Neuronal stem cell (in vitro differentiated cells): ENCODE measurements around the gene HCN1.

Experiments
- DNase-seq: peaks from one replicate; pipeline ENCODE4 v3.0.0-alpha.2; 2013; ENCODE audit warnings: low spot score
- H2AFZ ChIP-seq: one replicate; pipeline ENCODE4 v1.6.1; 2013; ENCODE audit warnings: mild to moderate bottlenecking, low read length, inconsistent platforms
- H2AK5ac ChIP-seq: 2 replicates; pipeline ENCODE4 v1.6.1; 2013; ENCODE audit warnings: low read depth, mild to moderate bottlenecking, inconsistent platforms, low read length, moderate library complexity, mixed read lengths
- H2BK120ac ChIP-seq: 2 replicates; pipeline ENCODE4 v1.6.1; 2013; ENCODE audit warnings: low read depth, mild to moderate bottlenecking, inconsistent platforms, low read length, moderate library complexity, mixed read lengths
- H2BK12ac ChIP-seq: one replicate; pipeline ENCODE4 v1.6.1; 2013; ENCODE audit warnings: low read length, inconsistent platforms
- H2BK15ac ChIP-seq: 2 replicates; pipeline ENCODE4 v1.6.1; 2013; ENCODE audit warnings: mild to moderate bottlenecking, low read length, inconsistent platforms, mixed read lengths
- H2BK5ac ChIP-seq: one replicate; pipeline ENCODE4 v1.6.1; 2013; ENCODE audit warnings: inconsistent platforms, mild to moderate bottlenecking, low read length, moderate library complexity
- H3K14ac ChIP-seq: one replicate; pipeline ENCODE4 v1.6.1; 2013; ENCODE audit warnings: low read length, inconsistent platforms
- H3K18ac ChIP-seq: 2 replicates; pipeline ENCODE4 v1.6.1; 2013; ENCODE audit warnings: low read length, inconsistent platforms
- H3K23ac ChIP-seq: 2 replicates; pipeline ENCODE4 v1.6.1; 2013; ENCODE audit warnings: low read depth, mild to moderate bottlenecking, mixed read lengths, low read length, inconsistent platforms; ENCODE audit not compliant: poor library complexity
- H3K27ac ChIP-seq: replicated peaks from 3 replicates; pipeline ENCODE4 v1.5.1; 2013; ENCODE audit warnings: low read length, inconsistent platforms
- H3K27me3 ChIP-seq, 3 experiments: 2 replicates each; pipeline ENCODE4 v1.6.1; 2013; ENCODE audit warnings: low read length in 3 of 3, mild to moderate bottlenecking in 2 of 3, inconsistent platforms in 1 of 3, low read depth in 1 of 3, mixed read lengths in 1 of 3, moderate library complexity in 1 of 3; ENCODE audit not compliant: control insufficient read depth in 3 of 3, insufficient read depth in 3 of 3
- H3K36me3 ChIP-seq, 2 donors: replicated peaks in 1 of 2; 2 replicates each; pipeline ENCODE4 v1.6.1; 2013; ENCODE audit warnings: low read length in 2 of 2; ENCODE audit not compliant: control insufficient read depth in 2 of 2, insufficient read depth in 2 of 2
- H3K4ac ChIP-seq: 2 replicates; pipeline ENCODE4 v1.6.1; 2013; ENCODE audit warnings: inconsistent platforms, mild to moderate bottlenecking, low read length, moderate library complexity
- H3K4me1 ChIP-seq, 2 donors: 1 replicate in 1 of 2; 2 replicates in 1 of 2; pipeline ENCODE4 v1.6.1; 2013; ENCODE audit warnings: low read length in 2 of 2, low read depth in 1 of 2; ENCODE audit not compliant: control insufficient read depth in 2 of 2, insufficient read depth in 1 of 2
- H3K4me2 ChIP-seq: one replicate; pipeline ENCODE4 v1.6.1; 2013; ENCODE audit warnings: mild to moderate bottlenecking, low read length, inconsistent platforms; ENCODE audit not compliant: insufficient read depth, poor library complexity, severe bottlenecking
- H3K4me3 ChIP-seq, 2 donors: 2 replicates each; pipeline ENCODE4 v1.5.1; 2013; ENCODE audit warnings: low read length in 2 of 2, mild to moderate bottlenecking in 2 of 2, inconsistent platforms in 1 of 2, moderate library complexity in 1 of 2
- H3K79me1 ChIP-seq: one replicate; pipeline ENCODE4 v1.6.1; 2013; ENCODE audit warnings: low read depth, mild to moderate bottlenecking, inconsistent platforms, low read length, moderate library complexity
- H3K9ac ChIP-seq: one replicate; pipeline ENCODE4 v1.6.1; 2013; ENCODE audit warnings: mild to moderate bottlenecking, low read depth, low read length, inconsistent platforms; ENCODE audit not compliant: poor library complexity
- H3K9me3 ChIP-seq, 2 donors: replicated peaks in 1 of 2; 2 replicates each; pipeline versions ENCODE3 to v1.6.1; 2013; ENCODE audit warnings: low read length in 2 of 2, mild to moderate bottlenecking in 2 of 2, inconsistent platforms in 1 of 2, low read depth in 1 of 2, mixed read lengths in 1 of 2, moderate library complexity in 1 of 2; ENCODE audit not compliant: control insufficient read depth in 2 of 2, insufficient read depth in 1 of 2
- H4K8ac ChIP-seq: one replicate; pipeline ENCODE4 v1.6.1; 2013; ENCODE audit warnings: low read depth, mild to moderate bottlenecking, inconsistent platforms, low read length, moderate library complexity
- H4K91ac ChIP-seq: one replicate; pipeline ENCODE4 v1.6.1; 2013; ENCODE audit warnings: low read length, low read depth, mild to moderate bottlenecking, inconsistent platforms; ENCODE audit not compliant: poor library complexity
- WGBS, 2 donors: extraction: QIAGEN DNeasy Blood & Tissue Kit; methylation state at CpG; one replicate each; pipeline ENCODE4 v1.1.7; 2013; ENCODE audit warnings: missing lambda C conversion rate in 2 of 2, mixed read lengths in 1 of 2; ENCODE audit not compliant: insufficient read length in 2 of 2, insufficient replicate concordance in 1 of 2; ENCODE audit errors: extremely low coverage in 2 of 2; 5-methylcytosine and 5-hydroxymethylcytosine counted together

Gene HCN1

DNA sequence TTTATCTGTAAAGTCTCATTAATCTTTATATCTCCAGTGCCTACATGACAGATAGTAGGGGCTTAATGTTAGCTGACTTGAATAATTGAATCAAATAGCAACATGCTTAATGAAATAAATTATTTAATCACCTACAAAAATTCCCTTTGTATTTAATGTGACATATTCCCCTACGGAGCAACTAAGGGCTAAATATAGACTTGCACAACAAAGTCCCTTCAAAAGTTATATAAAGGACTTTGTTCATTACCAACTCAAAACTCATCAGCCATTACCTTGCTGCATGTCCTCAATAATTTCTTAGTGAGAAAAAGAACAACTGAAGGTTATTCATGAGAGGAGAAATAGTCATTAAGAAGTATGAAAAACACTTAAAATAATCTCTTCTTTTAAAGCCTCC is 424.6 kb downstream of the HCN1 start:
- H3K4ac ChIP-seq = no peak overlapping the region

DNA sequence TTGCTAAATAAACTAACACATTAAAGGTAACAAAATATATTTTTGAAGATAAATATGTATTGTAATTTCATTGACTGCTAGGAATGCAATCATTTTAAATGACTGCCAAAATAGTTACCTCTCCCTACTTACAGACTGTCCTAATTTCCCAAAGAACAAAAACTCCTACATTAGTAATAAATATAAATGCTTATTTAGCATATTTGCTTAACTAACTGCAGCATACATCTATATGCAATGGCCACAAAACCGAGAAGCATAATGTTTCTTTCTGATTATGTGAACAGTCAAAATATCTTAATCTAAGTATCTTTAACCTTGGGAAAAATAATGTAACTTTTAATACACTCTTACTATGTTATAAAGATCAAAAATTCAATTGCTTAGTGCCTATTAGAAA is 431.7 kb downstream of the HCN1 start:
- Histone ChIP-seq H2BK120ac (no peak overlapping the region), H2BK15ac (no peak overlapping the region), H3K4ac (no peak overlapping the region), H3K36me3 (no peaks in the 10 kb centered on the region), H4K8ac (no peak overlapping the region), H3K23ac (no peak overlapping the region), H3K18ac (no peak overlapping the region), H3K4me2 (no peak overlapping the region), H3K79me1 (no peaks in the 10 kb centered on the region), H2BK12ac (no peak overlapping the region), H3K9me3 (no peaks in the 10 kb centered on the region), H3K9ac (no peak overlapping the region), H3K14ac (no peak overlapping the region), H2AFZ (no peak overlapping the region), H3K27me3 (no peaks in the 10 kb centered on the region), H3K4me3 (no peak overlapping the region), H4K91ac (no peak overlapping the region), H3K27ac (no peak overlapping the region), H2AK5ac (no peak overlapping the region), H3K4me1 (peaks cover 0 to 2% of the 10 kb centered on the region in 2 donors), H2BK5ac (no peak overlapping the region)
- WGBS, 2 donors = no CpG with 5 or more reads among the region's 1 CpG
- no peak for DNase-seq

More for the DNA sequence above, 424.6 kb downstream of the HCN1 start:
- no peak overlapping the region for H2BK12ac ChIP-seq
- no peaks in the 10 kb centered on the region for H3K9me3 ChIP-seq
- H3K4me1 ChIP-seq = no peaks in the 10 kb centered on the region
- no peak overlapping the region for H3K14ac ChIP-seq
- H3K23ac ChIP-seq = no peak overlapping the region
- no CpG with 5 or more reads among the region's 1 CpG for WGBS, 2 donors
- no peak overlapping the region for H4K91ac ChIP-seq
- no peak overlapping the region for H3K4me2 ChIP-seq
- H3K36me3 ChIP-seq = no peaks in the 10 kb centered on the region
- H3K18ac ChIP-seq = no peak overlapping the region
- H3K27ac ChIP-seq = no peak overlapping the region
- H2BK5ac ChIP-seq = no peak overlapping the region
- no peak overlapping the region for H2BK120ac ChIP-seq
- H4K8ac ChIP-seq = no peak overlapping the region
- no peak overlapping the region for H2BK15ac ChIP-seq
- H2AFZ ChIP-seq = no peak overlapping the region
- no peak overlapping the region for H2AK5ac ChIP-seq
- no peaks in the 10 kb centered on the region for H3K27me3 ChIP-seq
- no peak overlapping the region for H3K4me3 ChIP-seq
- DNase-seq = no peak
- H3K79me1 ChIP-seq = no peaks in the 10 kb centered on the region
- H3K9ac ChIP-seq = no peak overlapping the region

DNA sequence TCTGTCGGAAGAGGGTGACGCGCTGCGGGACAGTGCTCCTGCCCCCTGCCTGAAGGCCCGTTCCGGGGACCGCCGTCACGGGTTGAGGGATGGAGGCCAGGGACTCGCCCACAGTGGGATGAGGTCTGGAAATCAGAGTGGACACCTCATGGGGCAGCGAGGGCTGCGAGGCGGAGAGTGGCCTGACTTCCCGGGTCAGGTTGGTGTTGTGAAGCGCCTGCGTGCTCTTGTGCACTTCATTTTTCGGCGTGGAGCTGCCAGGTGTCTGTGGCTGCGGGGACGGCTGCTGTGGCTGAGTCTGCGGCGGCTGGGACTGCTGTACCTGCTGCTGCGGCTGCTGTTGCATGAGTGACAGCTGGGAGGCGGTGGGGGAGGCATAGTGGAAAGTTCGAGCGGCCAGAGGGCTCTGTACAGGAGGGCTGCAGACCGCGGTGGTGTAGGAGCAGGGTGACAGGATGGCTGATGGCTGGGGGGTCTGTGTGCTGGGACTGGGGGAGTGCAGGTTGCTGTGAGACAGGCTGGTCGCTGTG is 434.1 kb downstream of the HCN1 start:
- Histone ChIP-seq H3K4ac (no peak overlapping the region), H3K79me1 (no peaks in the 10 kb centered on the region), H2AK5ac (no peak overlapping the region), H2BK12ac (peak overlapping the region; percentile 94), H2BK120ac (no peak overlapping the region), H2AFZ (no peak overlapping the region), H3K14ac (peak overlapping the region; percentile 63), H3K27me3 (no peaks in the 10 kb centered on the region), H2BK15ac (peak overlapping the region; percentile 2), H3K4me2 (no peak overlapping the region), H3K9ac (no peak overlapping the region), H3K36me3 (no peaks in the 10 kb centered on the region), H3K23ac (no peak overlapping the region), H3K18ac (peak overlapping the region; percentile 5), H3K4me1 (peaks cover 0 to 2% of the 10 kb centered on the region in 2 donors), H2BK5ac (no peak overlapping the region), H3K27ac (no peak overlapping the region), H4K8ac (no peak overlapping the region), H3K4me3 (no peak overlapping the region), H3K9me3 (no peaks in the 10 kb centered on the region), H4K91ac (no peak overlapping the region)
- no peak for DNase-seq
- no CpG with 5 or more reads among the region's 29 CpGs for WGBS, 2 donors

DNA sequence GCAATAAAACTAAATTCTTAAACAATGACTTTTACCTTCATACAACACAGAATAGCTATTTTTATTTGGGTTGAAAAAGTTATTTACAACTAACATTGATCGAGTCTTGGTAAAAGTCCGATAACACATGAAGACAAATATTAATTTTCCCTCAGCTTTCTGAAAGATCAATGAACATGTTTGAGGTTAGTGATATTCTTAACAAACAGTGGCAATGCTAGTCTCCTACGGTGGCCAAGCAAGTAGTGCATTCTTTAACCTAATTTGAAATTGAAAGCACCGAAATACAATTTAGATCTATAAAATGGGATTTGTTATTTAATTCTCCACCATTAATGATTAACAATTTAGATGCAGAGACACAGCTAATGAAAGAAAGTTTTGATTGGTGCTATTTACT is 435.1 kb downstream of the HCN1 start:
- Histone ChIP-seq H2BK15ac (no peak overlapping the region), H3K79me1 (no peaks in the 10 kb centered on the region), H3K4me1 (peaks cover 0 to 2% of the 10 kb centered on the region in 2 donors), H3K4ac (no peak overlapping the region), H4K91ac (no peak overlapping the region), H3K27me3 (no peaks in the 10 kb centered on the region), H2BK120ac (no peak overlapping the region), H3K9me3 (no peaks in the 10 kb centered on the region), H4K8ac (no peak overlapping the region), H3K27ac (no peak overlapping the region), H3K36me3 (no peaks in the 10 kb centered on the region), H2AK5ac (no peak overlapping the region), H3K14ac (no peak overlapping the region), H3K18ac (no peak overlapping the region), H3K23ac (no peak overlapping the region), H3K4me3 (no peak overlapping the region), H2BK5ac (no peak overlapping the region), H2AFZ (no peak overlapping the region), H3K9ac (no peak overlapping the region), H2BK12ac (no peak overlapping the region), H3K4me2 (no peak overlapping the region)
- DNase-seq = no peak
- no CpG with 5 or more reads among the region's 4 CpGs for WGBS, 2 donors
